Raji (cell line): Measurements from ENCODE around the gene MRPS23.

Experiments used
- POLR2A ChIP-seq: IDR thresholded peaks from 2 replicates; pipeline ENCODE4 v1.6.1; 2011; ENCODE audit warnings: low read depth, low read length, control low read depth; ENCODE audit not compliant: insufficient read depth

Gene MRPS23

GRCh38 chr17:57860414-57860999, 10.7 kb upstream of the MRPS23 start:
- no peak for TF ChIP-seq POLR2A

GRCh38 chr17:57859601-57860413, 10.0 kb upstream of the MRPS23 start:
- TF ChIP-seq POLR2A, result no peak

GRCh38 chr17:57858838-57859237, 9.0 kb upstream of the MRPS23 start:
- TF ChIP-seq POLR2A, result no peak

- TF ChIP-seq POLR2A, result no peak
Measured at GRCh38 chr17:57856792-57857620, 7.2 kb upstream of the MRPS23 start.

- TF ChIP-seq POLR2A, result no peak
Measured at GRCh38 chr17:57855391-57856035, 5.7 kb upstream of the MRPS23 start.

- no peak for TF ChIP-seq POLR2A
Measured at GRCh38 chr17:57853695-57854094, 3.9 kb upstream of the MRPS23 start.

- TF ChIP-seq POLR2A, result no peak
Measured at GRCh38 chr17:57852955-57853328, 3.1 kb upstream of the MRPS23 start.

- no peak for TF ChIP-seq POLR2A
Measured at GRCh38 chr17:57852092-57852954, 2.5 kb upstream of the MRPS23 start.

GRCh38 chr17:57849163-57849873, 526 bp downstream of the MRPS23 start:
- no peak for TF ChIP-seq POLR2A

- TF ChIP-seq POLR2A, result no peak
Measured at GRCh38 chr17:57842280-57842679, 7.6 kb downstream of the MRPS23 start.

GRCh38 chr17:57839571-57839923, 10.3 kb downstream of the MRPS23 start:
- no peak for TF ChIP-seq POLR2A

- no peak for TF ChIP-seq POLR2A
Measured at GRCh38 chr17:57838857-57839570, 10.8 kb downstream of the MRPS23 start.

- TF ChIP-seq POLR2A, result no peak
Measured at GRCh38 chr17:57838453-57838852, 11.4 kb downstream of the MRPS23 start.
